ENCODE measurements around the gene ACADSB.

The ACADSB gene

GRCh38 chr10:122974023-122974422, 34.8 kb upstream of the ACADSB start:
- Histone ChIP-seq H3K36me3 (replicated peaks in 1 of 2; ENCODE audit: control insufficient read depth in 2 of 2, insufficient read depth in 2 of 2, low read length in 2 of 2) (no peaks in the 10 kb centered on the region), H3K4ac (ENCODE audit: low read length) (no peak overlapping the region), H2BK12ac (ENCODE audit: low read length) (no peak overlapping the region), H2BK5ac (ENCODE audit: low read length) (no peak overlapping the region), H3K23ac (ENCODE audit: low read depth, low read length, poor library complexity) (no peak overlapping the region), H2BK120ac (ENCODE audit: low read depth, low read length) (no peak overlapping the region), H4K91ac (ENCODE audit: low read depth, low read length, poor library complexity) (no peak overlapping the region), H3K14ac (ENCODE audit: low read length) (no peak overlapping the region), H3K9ac (ENCODE audit: low read depth, low read length, poor library complexity) (no peak overlapping the region), H3K79me1 (ENCODE audit: low read depth, low read length) (no peaks in the 10 kb centered on the region), H3K27ac (replicated peaks; ENCODE audit: low read length) (no peak overlapping the region), H2BK15ac (ENCODE audit: low read length) (no peak overlapping the region), H3K4me1 (ENCODE audit: control insufficient read depth in 2 of 2, insufficient read depth in 1 of 2, low read depth in 1 of 2, low read length in 2 of 2) (no peaks in the 10 kb centered on the region), H4K8ac (ENCODE audit: low read depth, low read length) (no peak overlapping the region), H3K4me3 (ENCODE audit: low read length in 2 of 2) (no peak overlapping the region), H2AFZ (ENCODE audit: low read length) (no peak overlapping the region), H2AK5ac (ENCODE audit: low read depth, low read length) (no peak overlapping the region), H3K27me3 (ENCODE audit: control insufficient read depth in 3 of 3, insufficient read depth in 3 of 3, low read depth in 1 of 3, low read length in 3 of 3) (no peaks in the 10 kb centered on the region), H3K18ac (ENCODE audit: low read length) (no peak overlapping the region), H3K4me2 (ENCODE audit: insufficient read depth, low read length, poor library complexity, severe bottlenecking) (no peak overlapping the region), H3K9me3 (replicated peaks in 1 of 2; ENCODE audit: control insufficient read depth in 2 of 2, insufficient read depth in 1 of 2, low read depth in 1 of 2, low read length in 2 of 2) (no peaks in the 10 kb centered on the region)
- DNase-seq (ENCODE audit: low spot score): no peak
- WGBS, 2 donors (ENCODE audit: extremely low coverage in 2 of 2, insufficient read length in 2 of 2, insufficient replicate concordance in 1 of 2): no CpG with 5 or more reads among the region's 5 CpGs

DNA sequence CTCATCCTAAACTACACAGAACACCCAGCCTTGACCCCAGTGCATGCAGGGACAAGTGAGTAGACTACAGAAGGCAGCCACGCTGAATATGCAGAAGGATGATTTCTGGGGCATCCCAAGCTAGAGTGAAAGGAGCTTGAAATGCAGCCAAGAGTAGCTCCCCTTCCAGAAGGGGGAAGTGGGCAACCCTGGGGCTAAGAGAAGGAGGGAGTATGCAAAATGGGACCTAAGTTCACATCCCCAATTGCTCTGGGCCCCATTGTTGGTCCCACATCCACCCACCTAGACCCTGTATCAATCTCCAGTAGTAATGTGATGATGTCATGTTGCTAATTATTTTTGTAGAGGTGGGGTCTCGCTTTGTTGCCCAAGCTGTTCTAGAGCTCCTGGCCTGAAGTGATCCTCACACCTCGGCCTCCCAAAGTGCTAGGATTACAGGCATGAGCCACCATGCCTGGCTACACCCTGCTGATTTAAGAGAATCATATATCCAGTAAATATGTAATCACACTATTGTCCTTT, 34.2 kb upstream of the ACADSB start:
- H3K9ac ChIP-seq (ENCODE audit: low read depth, low read length, poor library complexity): no peak overlapping the region
- no peaks in the 10 kb centered on the region for H3K27me3 ChIP-seq (ENCODE audit: control insufficient read depth in 3 of 3, insufficient read depth in 3 of 3, low read depth in 1 of 3, low read length in 3 of 3)
- no peak overlapping the region for H3K18ac ChIP-seq (ENCODE audit: low read length)
- no peak overlapping the region for H3K14ac ChIP-seq (ENCODE audit: low read length)
- no peak overlapping the region for H2BK5ac ChIP-seq (ENCODE audit: low read length)
- no peak overlapping the region for H3K4me2 ChIP-seq (ENCODE audit: insufficient read depth, low read length, poor library complexity, severe bottlenecking)
- WGBS, 2 donors (ENCODE audit: extremely low coverage in 2 of 2, insufficient read length in 2 of 2, insufficient replicate concordance in 1 of 2): no CpG with 5 or more reads among the region's 3 CpGs
- no peak overlapping the region for H2BK120ac ChIP-seq (ENCODE audit: low read depth, low read length)
- H3K4me3 ChIP-seq (ENCODE audit: low read length in 2 of 2): no peak overlapping the region
- DNase-seq (ENCODE audit: low spot score): no peak
- no peak overlapping the region for H2BK12ac ChIP-seq (ENCODE audit: low read length)
- H3K27ac ChIP-seq (replicated peaks; ENCODE audit: low read length): no peak overlapping the region
- no peak overlapping the region for H2AFZ ChIP-seq (ENCODE audit: low read length)
- H3K9me3 ChIP-seq (replicated peaks in 1 of 2; ENCODE audit: control insufficient read depth in 2 of 2, insufficient read depth in 1 of 2, low read depth in 1 of 2, low read length in 2 of 2): no peaks in the 10 kb centered on the region
- H2AK5ac ChIP-seq (ENCODE audit: low read depth, low read length): no peak overlapping the region
- no peak overlapping the region for H4K8ac ChIP-seq (ENCODE audit: low read depth, low read length)
- H3K4me1 ChIP-seq (ENCODE audit: control insufficient read depth in 2 of 2, insufficient read depth in 1 of 2, low read depth in 1 of 2, low read length in 2 of 2): no peaks in the 10 kb centered on the region
- H3K23ac ChIP-seq (ENCODE audit: low read depth, low read length, poor library complexity): no peak overlapping the region
- H3K36me3 ChIP-seq (replicated peaks in 1 of 2; ENCODE audit: control insufficient read depth in 2 of 2, insufficient read depth in 2 of 2, low read length in 2 of 2): no peaks in the 10 kb centered on the region
- no peak overlapping the region for H3K4ac ChIP-seq (ENCODE audit: low read length)
- no peak overlapping the region for H2BK15ac ChIP-seq (ENCODE audit: low read length)
- H4K91ac ChIP-seq (ENCODE audit: low read depth, low read length, poor library complexity): no peak overlapping the region
- no peaks in the 10 kb centered on the region for H3K79me1 ChIP-seq (ENCODE audit: low read depth, low read length)

GRCh38 chr10:122980209-122981065, 28.4 kb upstream of the ACADSB start, which contains the start of gene PSTK:
Gene PSTK (plus strand): TSS chr10:122980401. CDS start chr10:122980480, 79 bp downstream.
- H2BK5ac ChIP-seq (ENCODE audit: low read length): no peak within 1 kb of the TSS
- H3K4me1 ChIP-seq (ENCODE audit: control insufficient read depth in 2 of 2, insufficient read depth in 1 of 2, low read depth in 1 of 2, low read length in 2 of 2): peaks cover 3 to 4% of the 10 kb centered on the region in 2 donors
- peaks cover 0 to 21% of the 10 kb centered on the region in 2 donors for H3K36me3 ChIP-seq (replicated peaks in 1 of 2; ENCODE audit: control insufficient read depth in 2 of 2, insufficient read depth in 2 of 2, low read length in 2 of 2)
- peak within 1 kb of the TSS; percentile 67 for H4K91ac ChIP-seq (ENCODE audit: low read depth, low read length, poor library complexity)
- H3K9me3 ChIP-seq (replicated peaks in 1 of 2; ENCODE audit: control insufficient read depth in 2 of 2, insufficient read depth in 1 of 2, low read depth in 1 of 2, low read length in 2 of 2): no peaks in the 10 kb centered on the region
- peak within 1 kb of the TSS; percentile 60 for H3K4ac ChIP-seq (ENCODE audit: low read length)
- peak within 1 kb of the TSS; percentile 99 for H3K23ac ChIP-seq (ENCODE audit: low read depth, low read length, poor library complexity)
- H2AK5ac ChIP-seq (ENCODE audit: low read depth, low read length): no peak within 1 kb of the TSS
- no peak within 1 kb of the TSS for H3K14ac ChIP-seq (ENCODE audit: low read length)
- H4K8ac ChIP-seq (ENCODE audit: low read depth, low read length): peak within 1 kb of the TSS; percentile 98
- peak; percentile 90 for DNase-seq (ENCODE audit: low spot score)
- H3K4me3 ChIP-seq (ENCODE audit: low read length in 2 of 2): peak within 1 kb of the TSS; percentile 77 to 98
- no peak within 1 kb of the TSS for H2BK15ac ChIP-seq (ENCODE audit: low read length)
- peak within 1 kb of the TSS; percentile 99 for H3K18ac ChIP-seq (ENCODE audit: low read length)
- H3K9ac ChIP-seq (ENCODE audit: low read depth, low read length, poor library complexity): peak within 1 kb of the TSS; percentile 99
- H3K27ac ChIP-seq (replicated peaks; ENCODE audit: low read length): peak within 1 kb of the TSS; percentile 96
- WGBS, 2 donors (ENCODE audit: extremely low coverage in 2 of 2, insufficient read length in 2 of 2, insufficient replicate concordance in 1 of 2): no CpG with 5 or more reads among the region's 73 CpGs
- no peak within 1 kb of the TSS for H2BK12ac ChIP-seq (ENCODE audit: low read length)
- H2AFZ ChIP-seq (ENCODE audit: low read length): peak within 1 kb of the TSS; percentile 99
- no peak within 1 kb of the TSS for H2BK120ac ChIP-seq (ENCODE audit: low read depth, low read length)
- peak within 1 kb of the TSS; percentile 51 for H3K4me2 ChIP-seq (ENCODE audit: insufficient read depth, low read length, poor library complexity, severe bottlenecking)
- H3K27me3 ChIP-seq (ENCODE audit: control insufficient read depth in 3 of 3, insufficient read depth in 3 of 3, low read depth in 1 of 3, low read length in 3 of 3): no peaks in the 10 kb centered on the region
- H3K79me1 ChIP-seq (ENCODE audit: low read depth, low read length): no peaks in the 10 kb centered on the region

GRCh38 chr10:122981066-122981464, 27.7 kb upstream of the ACADSB start:
- peaks cover 0 to 21% of the 10 kb centered on the region in 2 donors for H3K36me3 ChIP-seq (replicated peaks in 1 of 2; ENCODE audit: control insufficient read depth in 2 of 2, insufficient read depth in 2 of 2, low read length in 2 of 2)
- no CpG with 5 or more reads among the region's 4 CpGs for WGBS, 2 donors (ENCODE audit: extremely low coverage in 2 of 2, insufficient read length in 2 of 2, insufficient replicate concordance in 1 of 2)
- H2BK12ac ChIP-seq (ENCODE audit: low read length): no peak overlapping the region
- no peak overlapping the region for H3K18ac ChIP-seq (ENCODE audit: low read length)
- H4K91ac ChIP-seq (ENCODE audit: low read depth, low read length, poor library complexity): no peak overlapping the region
- no peak overlapping the region for H3K4ac ChIP-seq (ENCODE audit: low read length)
- H2BK5ac ChIP-seq (ENCODE audit: low read length): no peak overlapping the region
- peak overlapping the region; percentile 77 for H3K4me3 ChIP-seq (ENCODE audit: low read length in 2 of 2)
- no peak overlapping the region for H3K27ac ChIP-seq (replicated peaks; ENCODE audit: low read length)
- peak overlapping the region; percentile 75 for H2AFZ ChIP-seq (ENCODE audit: low read length)
- H3K27me3 ChIP-seq (ENCODE audit: control insufficient read depth in 3 of 3, insufficient read depth in 3 of 3, low read depth in 1 of 3, low read length in 3 of 3): no peaks in the 10 kb centered on the region
- no peak overlapping the region for H2BK15ac ChIP-seq (ENCODE audit: low read length)
- no peaks in the 10 kb centered on the region for H3K9me3 ChIP-seq (replicated peaks in 1 of 2; ENCODE audit: control insufficient read depth in 2 of 2, insufficient read depth in 1 of 2, low read depth in 1 of 2, low read length in 2 of 2)
- H2BK120ac ChIP-seq (ENCODE audit: low read depth, low read length): no peak overlapping the region
- H2AK5ac ChIP-seq (ENCODE audit: low read depth, low read length): no peak overlapping the region
- H3K14ac ChIP-seq (ENCODE audit: low read length): no peak overlapping the region
- no peak overlapping the region for H3K9ac ChIP-seq (ENCODE audit: low read depth, low read length, poor library complexity)
- H3K79me1 ChIP-seq (ENCODE audit: low read depth, low read length): no peaks in the 10 kb centered on the region
- peak; percentile 8 for DNase-seq (ENCODE audit: low spot score)
- H3K23ac ChIP-seq (ENCODE audit: low read depth, low read length, poor library complexity): no peak overlapping the region
- peak overlapping the region; percentile 51 for H3K4me2 ChIP-seq (ENCODE audit: insufficient read depth, low read length, poor library complexity, severe bottlenecking)
- H4K8ac ChIP-seq (ENCODE audit: low read depth, low read length): no peak overlapping the region
- H3K4me1 ChIP-seq (ENCODE audit: control insufficient read depth in 2 of 2, insufficient read depth in 1 of 2, low read depth in 1 of 2, low read length in 2 of 2): peaks cover 3 to 4% of the 10 kb centered on the region in 2 donors

Data from neuronal stem cell (in vitro differentiated cells).